GM21360 (cell line): ENCODE results near the gene C9orf72.
"Not testable (repeated sequence)": the region's sequence is repeated elsewhere in the genome, so short reads cannot be mapped to it uniquely, and the experiment has no call there.

Experiments
- ATAC-seq: cut with Tn5 transposase; IDR thresholded peaks from one replicate; pipeline ENCODE4 v1.9.1; 2021; ENCODE audit warnings: mild to moderate bottlenecking, moderate library complexity; ENCODE audit not compliant: unreplicated experiment

Gene C9orf72

DNA sequence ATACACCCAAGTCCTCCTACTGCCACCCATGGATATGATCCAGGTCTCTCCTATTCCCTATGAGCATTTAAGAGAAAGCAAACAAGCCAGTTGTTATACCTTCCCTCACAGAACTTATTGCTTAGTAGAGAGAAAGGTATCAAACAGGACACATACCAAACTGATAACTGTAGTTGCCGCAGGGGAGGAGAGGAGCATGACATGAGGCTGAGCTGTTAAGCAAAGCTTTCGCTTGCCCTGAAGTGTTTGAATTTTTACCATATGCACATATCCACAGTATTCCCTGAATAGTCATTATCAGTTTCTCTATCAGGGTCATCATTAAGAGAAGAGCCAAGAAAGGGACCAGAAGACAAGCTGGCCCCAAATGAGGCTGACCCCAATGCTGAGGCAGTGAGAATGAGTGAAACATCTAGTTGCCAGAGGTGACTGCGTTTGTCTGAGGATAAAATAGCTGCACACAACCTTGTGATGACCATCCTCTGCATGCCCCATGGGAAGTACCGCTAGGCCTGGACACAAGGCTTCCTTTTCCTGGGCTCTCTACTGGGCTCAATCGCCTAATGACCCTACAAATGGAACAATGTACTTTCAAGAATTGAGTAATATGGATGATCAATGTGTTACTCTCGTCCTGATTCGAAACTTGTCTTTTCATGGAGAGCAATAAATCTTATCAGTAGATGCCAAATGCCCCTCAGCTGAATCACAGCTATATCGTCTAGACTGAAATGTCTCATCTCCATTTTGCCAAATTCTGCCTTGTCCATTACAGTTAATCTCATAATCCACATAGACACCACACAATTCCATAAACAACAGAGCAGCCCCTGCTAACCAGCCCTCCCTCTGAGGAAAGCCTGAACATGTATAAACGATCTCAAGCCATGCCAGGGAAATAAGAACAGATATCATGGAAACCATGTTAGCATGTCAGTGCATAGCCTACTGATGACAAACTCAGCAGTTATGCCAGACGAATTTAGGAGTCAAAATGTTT lies 53.5 kb downstream of the C9orf72 start:
- ATAC-seq = no peak

DNA sequence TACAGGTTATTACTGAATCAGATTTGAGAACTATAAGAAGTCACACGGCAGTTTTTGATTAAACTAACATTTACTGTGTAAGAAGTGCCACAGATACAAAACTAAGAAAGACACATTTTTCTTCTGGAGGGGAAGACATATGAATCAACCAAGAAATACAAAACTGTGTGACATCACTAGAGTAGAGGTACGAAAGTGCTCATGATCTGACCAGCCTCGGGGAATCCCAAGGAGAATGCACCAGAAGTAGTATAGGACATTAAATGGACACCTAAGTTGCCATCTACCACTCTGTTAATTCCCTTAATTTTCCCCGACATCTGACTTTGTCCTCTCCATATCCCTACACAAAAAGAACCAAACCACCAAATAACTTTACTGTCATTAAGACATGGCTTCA lies 54.5 kb downstream of the C9orf72 start:
- ATAC-seq = no peak

DNA sequence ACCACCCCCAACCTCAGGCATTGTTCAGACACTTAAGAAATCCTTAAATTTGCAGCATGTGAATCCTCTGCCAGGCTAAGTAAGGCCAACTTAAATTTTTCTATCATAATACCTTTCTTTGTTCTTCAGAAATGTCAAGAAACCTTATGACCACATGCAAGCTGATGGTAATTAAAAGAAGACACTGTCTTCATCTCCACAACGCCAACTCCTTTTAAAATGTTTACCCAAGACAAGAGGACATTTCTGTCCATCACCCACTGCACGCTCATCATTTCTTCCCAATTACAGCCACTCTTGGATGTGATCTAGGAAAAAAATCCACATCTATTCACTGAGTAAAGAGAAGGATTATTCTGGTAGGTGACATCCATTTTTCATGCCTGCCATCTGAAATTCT lies 55.3 kb downstream of the C9orf72 start:
- ATAC-seq = no peak

DNA sequence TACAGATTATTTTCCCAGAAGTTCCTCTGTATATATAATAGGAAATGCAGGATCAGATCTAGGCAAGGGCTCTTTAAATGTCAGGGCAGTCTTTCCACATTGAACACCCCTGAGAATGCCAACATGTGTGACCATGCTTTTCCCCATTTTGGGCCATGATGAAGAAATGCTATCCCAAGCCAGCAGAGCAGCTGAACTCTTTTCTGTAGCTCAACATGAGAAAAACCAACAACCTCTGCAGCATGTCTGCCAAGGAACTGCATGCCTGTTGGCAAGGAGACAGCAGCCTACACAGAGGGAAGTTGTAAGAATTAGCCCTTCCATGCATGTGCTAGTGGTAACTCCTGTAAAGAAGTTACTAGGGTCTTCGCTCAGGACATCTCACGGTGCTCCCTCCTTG lies 58.7 kb downstream of the C9orf72 start:
- ATAC-seq = no peak

DNA sequence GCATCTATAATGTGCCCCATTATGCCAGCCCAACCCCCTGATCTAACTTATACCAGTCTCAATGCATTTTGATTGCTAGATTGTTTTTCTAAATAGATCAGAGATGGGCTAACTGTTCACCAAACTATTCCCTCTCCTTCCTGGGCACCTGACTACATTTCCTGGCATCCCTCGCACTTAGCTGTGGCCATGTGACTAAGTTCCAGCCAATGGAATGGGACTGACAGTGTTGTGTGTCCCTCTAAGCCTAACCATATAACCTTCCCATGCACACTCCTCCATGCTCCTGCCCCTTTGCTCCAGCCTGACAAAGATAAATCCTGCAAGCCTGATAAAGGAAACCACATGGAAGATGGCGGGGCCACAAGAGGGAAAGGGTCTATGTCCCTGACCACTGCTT lies 61.5 kb downstream of the C9orf72 start:
- no peak for ATAC-seq

DNA sequence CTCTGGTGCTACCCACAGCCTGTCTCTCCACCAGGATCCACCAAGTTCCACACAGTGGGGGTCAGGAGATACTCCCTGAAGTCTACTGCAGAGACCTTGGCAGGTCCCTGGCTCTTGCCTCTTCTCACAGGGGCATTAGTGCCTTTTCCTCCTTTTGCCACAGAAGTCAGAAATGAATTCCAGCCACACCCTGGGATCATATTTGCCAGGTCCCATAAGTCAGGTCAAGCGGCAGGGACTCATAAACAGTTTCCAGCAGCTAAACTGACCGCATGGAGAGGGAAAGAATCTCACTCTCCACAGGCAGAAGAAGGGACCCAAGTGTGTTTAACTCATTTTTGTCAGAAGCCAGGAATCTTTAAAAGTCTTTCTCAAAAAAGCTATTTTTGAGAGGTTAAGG lies 62.5 kb downstream of the C9orf72 start:
- ATAC-seq = no peak

DNA sequence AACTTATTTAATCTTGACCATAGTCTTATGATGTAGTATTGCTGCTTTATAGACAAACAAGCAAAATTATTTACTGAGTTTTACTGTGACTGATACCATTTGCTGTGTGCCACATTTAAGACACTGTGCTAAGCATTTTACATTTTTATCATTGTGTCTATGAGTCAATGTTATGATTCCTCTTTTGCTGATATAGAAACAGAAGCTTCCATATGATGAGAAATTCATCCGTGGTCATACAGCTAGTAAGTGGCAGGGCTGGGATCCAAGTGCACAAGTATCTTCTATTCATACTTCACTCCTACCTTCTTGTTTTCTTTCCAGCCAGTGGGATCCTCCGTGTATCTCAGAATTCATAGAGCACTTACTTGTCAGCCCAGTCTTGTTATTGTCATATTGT lies 66.3 kb downstream of the C9orf72 start:
- no peak for ATAC-seq

DNA sequence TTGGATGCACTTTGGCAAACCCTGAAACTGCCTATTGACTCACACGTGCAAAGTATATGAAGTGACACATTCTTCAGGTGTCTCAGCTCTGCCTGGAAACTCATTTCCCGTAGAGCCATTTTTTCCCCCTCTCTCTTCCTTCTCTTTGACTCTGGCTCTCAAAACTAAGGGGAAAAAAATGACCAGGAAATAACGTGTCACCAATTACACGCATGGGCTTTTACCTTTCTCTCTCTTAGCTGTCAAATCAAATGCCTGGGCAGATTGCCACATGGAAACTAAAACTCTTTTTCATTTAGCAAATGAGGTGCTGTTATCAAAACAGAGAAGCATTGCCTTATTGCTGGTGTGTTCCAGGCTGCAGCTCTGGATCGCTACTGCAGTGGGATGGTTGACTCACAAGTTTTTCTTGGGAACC lies 67.5 kb downstream of the C9orf72 start:
- ATAC-seq = no peak

DNA sequence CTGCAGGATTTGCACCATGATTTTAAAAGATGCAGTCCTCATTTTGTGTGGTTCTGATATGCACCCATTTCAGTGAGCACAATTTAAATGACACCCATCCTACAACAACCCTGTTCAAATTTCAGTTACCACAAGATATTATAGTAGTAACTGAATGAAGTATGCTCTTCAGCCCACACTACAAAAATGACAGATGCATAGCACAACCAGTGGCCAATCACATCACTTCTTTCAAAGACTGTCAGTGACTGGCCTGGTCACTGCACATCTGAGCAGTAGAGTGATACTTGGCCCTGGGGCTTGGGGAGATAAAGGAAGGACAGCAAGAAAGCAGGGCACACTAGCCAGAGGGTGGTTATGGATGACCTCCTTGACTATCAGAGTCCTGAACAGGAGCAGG lies 69.0 kb downstream of the C9orf72 start:
- ATAC-seq = no peak

DNA sequence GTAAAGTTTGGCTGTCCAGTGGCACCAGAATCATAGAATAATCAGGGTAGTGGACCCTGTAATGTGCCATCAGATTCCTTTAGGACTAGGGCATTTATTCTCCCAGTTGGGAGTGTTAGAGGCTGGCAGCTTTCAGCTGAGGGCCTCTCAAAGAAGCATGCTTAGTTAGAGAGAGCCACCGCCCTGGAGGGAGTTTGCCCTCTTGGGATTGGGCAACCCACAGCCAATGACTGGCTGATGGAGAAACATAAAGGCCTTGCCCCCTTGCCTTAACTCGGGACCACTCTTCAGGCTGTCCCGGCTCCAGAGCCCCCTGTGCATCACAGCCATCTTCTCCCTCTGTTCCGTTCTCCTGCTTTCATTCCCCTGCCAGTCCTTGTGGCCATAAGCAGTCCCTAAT lies 69.7 kb downstream of the C9orf72 start:
- ATAC-seq = no peak

DNA sequence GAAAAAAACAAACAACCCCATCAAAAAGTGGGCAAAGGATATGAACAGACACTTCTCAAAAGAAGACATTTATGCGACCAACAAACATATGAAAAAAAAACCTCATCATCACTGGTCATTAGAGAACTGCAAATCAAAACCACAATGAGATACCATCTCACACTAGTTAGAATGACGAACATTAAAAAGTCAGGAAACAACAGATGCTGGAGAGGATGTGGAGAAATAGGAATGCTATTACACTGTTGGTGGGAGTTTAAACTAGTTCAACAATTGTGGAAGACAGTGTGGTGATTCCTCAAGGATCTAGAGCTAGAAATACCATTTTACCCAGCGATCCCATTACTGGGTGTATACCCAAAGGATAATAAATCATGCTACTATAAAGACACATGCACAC lies 72.4 kb downstream of the C9orf72 start:
- not testable (repeated sequence) for ATAC-seq

DNA sequence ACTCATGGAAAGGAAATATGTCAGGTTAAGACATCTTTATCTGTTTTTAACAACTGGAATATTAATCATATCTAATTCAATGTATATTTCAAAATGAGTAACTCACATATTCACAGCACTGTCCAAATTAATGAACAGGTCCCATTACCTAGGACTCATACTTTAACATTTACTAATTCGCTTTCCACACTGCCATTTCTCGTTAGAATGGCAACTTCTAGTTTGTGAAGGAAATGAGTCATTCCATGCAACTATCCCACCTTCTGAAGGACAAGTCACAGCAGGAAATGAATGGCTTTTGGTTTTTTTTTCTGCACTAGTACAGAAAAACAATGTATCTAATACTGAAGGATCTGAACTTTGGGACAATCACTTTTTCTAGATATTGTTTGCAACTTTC lies 73.8 kb downstream of the C9orf72 start:
- ATAC-seq = no peak

DNA sequence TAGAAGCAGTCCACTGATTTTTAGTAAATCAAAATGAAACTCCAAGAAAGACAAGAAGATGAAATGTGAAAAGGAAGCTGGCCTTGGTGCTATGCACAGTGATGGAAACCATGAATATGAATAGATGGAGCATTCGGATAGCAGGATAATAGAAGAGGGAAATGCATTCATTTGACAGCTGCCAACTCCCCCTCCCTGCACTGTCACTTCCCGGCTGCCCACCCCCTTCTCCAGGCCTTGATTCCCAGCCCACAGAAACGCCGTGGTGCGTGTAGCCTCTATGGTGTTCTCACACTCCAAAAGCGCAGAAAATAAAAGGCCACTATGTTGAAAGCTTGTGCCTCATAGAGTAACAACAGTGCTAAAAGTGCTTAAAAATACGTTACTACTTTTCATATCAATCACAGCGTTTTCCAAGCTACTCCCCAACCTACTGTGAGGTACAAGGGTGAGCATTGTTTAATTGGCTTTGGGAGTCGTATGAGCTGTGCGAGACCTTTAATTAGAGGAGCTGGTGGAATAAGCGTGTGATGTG lies 75.3 kb downstream of the C9orf72 start:
- no peak for ATAC-seq
